Activated CD8-positive, alpha-beta memory T cell treated with anti-CD3 and anti-CD28 coated beads for 4 hours (primary cell): ENCODE results near the gene MEPE.

Experiments used
- DNase-seq, 2 donors: peaks; one replicate each; pipeline ENCODE4 v3.0.0-alpha.2; 2020; ENCODE audit warnings: low read depth in 2 of 2

MEPE gene

GRCh38 chr4:87832669-87833068 lies at the start of gene MEPE:
TSS of gene MEPE (plus strand) at chr4:87832969. CDS start at chr4:87834715, 1,746 bp downstream.
- no peak for DNase-seq

GRCh38 chr4:87783781-87784180 lies 49.0 kb upstream of the MEPE start:
- no peak for DNase-seq

GRCh38 chr4:87785731-87786509 lies 46.8 kb upstream of the MEPE start:
- no peak for DNase-seq

- no peak for DNase-seq
Measured at GRCh38 chr4:87799301-87800113, 33.3 kb upstream of the MEPE start, which contains the start of gene IBSP. TSS of gene IBSP (plus strand) at chr4:87799554. CDS start at chr4:87802362, 2,808 bp downstream.

GRCh38 chr4:87802858-87803257 lies 29.9 kb upstream of the MEPE start:
- DNase-seq, result no peak

- DNase-seq, result no peak
Measured at GRCh38 chr4:87803421-87803820, 29.3 kb upstream of the MEPE start.

GRCh38 chr4:87804871-87805270 lies 27.9 kb upstream of the MEPE start:
- DNase-seq, result no peak

GRCh38 chr4:87805971-87806370 lies 26.8 kb upstream of the MEPE start:
- no peak for DNase-seq

- DNase-seq, result no peak
Measured at GRCh38 chr4:87806520-87806919, 26.2 kb upstream of the MEPE start.

GRCh38 chr4:87807402-87807801 lies 25.4 kb upstream of the MEPE start:
- no peak for DNase-seq

GRCh38 chr4:87811977-87812376 lies 20.8 kb upstream of the MEPE start:
- no peak for DNase-seq

- DNase-seq, result no peak
Measured at GRCh38 chr4:87819281-87819919, 13.4 kb upstream of the MEPE start.

GRCh38 chr4:87823200-87823599 lies 9.6 kb upstream of the MEPE start:
- no peak for DNase-seq

- DNase-seq, result no peak
Measured at GRCh38 chr4:87823724-87824123, 9.0 kb upstream of the MEPE start.

GRCh38 chr4:87824352-87824751 lies 8.4 kb upstream of the MEPE start:
- DNase-seq, result no peak

GRCh38 chr4:87834401-87834800 lies 1.6 kb downstream of the MEPE start:
- no peak for DNase-seq

GRCh38 chr4:87835197-87835596 lies 2.4 kb downstream of the MEPE start:
- no peak for DNase-seq

- no peak for DNase-seq
Measured at GRCh38 chr4:87835743-87836142, 3.0 kb downstream of the MEPE start.

GRCh38 chr4:87838205-87838604 lies 5.4 kb downstream of the MEPE start:
- DNase-seq, result no peak

- no peak for DNase-seq
Measured at GRCh38 chr4:87838890-87839591, 6.3 kb downstream of the MEPE start.

GRCh38 chr4:87839592-87839946 lies 6.8 kb downstream of the MEPE start:
- no peak for DNase-seq

- DNase-seq, result no peak
Measured at GRCh38 chr4:87840149-87840548, 7.4 kb downstream of the MEPE start.
